Spleen (tissue), 7 donors: Measurements from ENCODE around the gene ASB10.

Experiments used
- CTCF ChIP-seq, 11 experiments: fragments of 200-600 bp in 7 of 11; fragments of 450-650 bp in 4 of 11; sonication (generic) in 4 of 11; IDR thresholded peaks in 8 of 11; conservative IDR thresholded peaks in 3 of 11; 1 replicate in 7 of 11; 2 replicates in 4 of 11; pipeline versions ENCODE4 v1.4.0 to v1.8.0; 2016 to 2021; ENCODE audit warnings: antibody characterized with exemption in 11 of 11, inconsistent platforms in 4 of 11, mild to moderate bottlenecking in 1 of 11
- POLR2AphosphoS5 ChIP-seq, 3 donors: sonication (generic); formaldehyde crosslinking; IDR thresholded peaks; one replicate each; pipeline ENCODE4 v1.5.1; 2017; ENCODE audit warnings: antibody characterized with exemption in 3 of 3
- donor health status: DM: no; HTN: no; CAD: no; lungs with moderate emphysema.
- donor health status: DM: no; HTN: no; CAD: no.
- donor health status: DM: no; HTN: no; CAD: no.

GRCh38 chr7:151187409-151188251, 580 bp upstream of the ASB10 start:
- TF ChIP-seq CTCF (IDR thresholded peaks at IDR 0.05 in 8 of 11, conservative IDR thresholded peaks at IDR 0.05 in 3 of 11) = no peak
- no peak for TF ChIP-seq POLR2AphosphoS5 (IDR thresholded peaks at IDR 0.05)
